Measurements from ENCODE around the gene PROM1. TPM values are rescaled to one million over a fixed set of nuclear protein-coding genes. Genes with fewer than 3 reads are reported as not detected.
A peak's percentile ranks its signal among the peaks of the same experiment; 100 is the strongest.

Gene PROM1
- polyA plus RNA-seq, 2 of the 4 experiments (the other 2 are of a cell fraction): 0.03 to 0.14 TPM

DNA sequence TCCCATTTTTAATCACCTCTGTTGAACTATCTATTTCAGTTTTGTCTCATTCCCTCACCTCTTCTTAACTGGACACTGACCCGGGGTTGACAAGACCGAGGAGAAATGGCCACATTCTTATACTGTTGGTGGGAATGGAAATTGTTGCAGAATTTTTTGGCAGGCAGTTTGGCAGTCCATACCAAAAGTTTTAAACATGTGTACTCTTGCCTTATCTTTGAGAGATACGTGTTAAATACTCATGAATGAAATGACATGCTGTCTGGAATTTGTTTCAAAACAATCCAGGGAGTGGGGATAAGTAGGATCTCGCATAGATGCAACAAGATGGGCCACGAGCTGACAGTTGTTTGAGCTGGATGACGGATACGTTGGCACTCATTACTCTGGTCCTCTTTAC, 157.3 kb downstream of the PROM1 start:
- CTCF ChIA-PET: interaction anchor here (2.8 kb wide), 1 partner anchor 44 kb away, joined by 25 read pairs; no protein-coding TSS in a partner anchor
- FAIRE-seq: no peak
- no peak overlapping the region; a peak in 1 of 6 replicates for H3K27ac ChIP-seq
- 90% methylated on average over 7 of the region's 7 CpGs for WGBS (ENCODE audit: missing lambda C conversion rate)
- ATAC-seq: no peak
- POLR2A ChIA-PET: no interaction called here
- no peak for TF ChIP-seq EP300 (IDR thresholded peaks at IDR 0.05)
- no peak for TF ChIP-seq KDM5A (IDR thresholded peaks at IDR 0.05)
- no peak for TF ChIP-seq RCOR1 (IDR thresholded peaks at IDR 0.05; ENCODE audit: low read depth, low read length)
- TF ChIP-seq FOSB (CRISPR knock-in tag; IDR thresholded peaks at IDR 0.05): no peak
- TF ChIP-seq, protein P1, sequence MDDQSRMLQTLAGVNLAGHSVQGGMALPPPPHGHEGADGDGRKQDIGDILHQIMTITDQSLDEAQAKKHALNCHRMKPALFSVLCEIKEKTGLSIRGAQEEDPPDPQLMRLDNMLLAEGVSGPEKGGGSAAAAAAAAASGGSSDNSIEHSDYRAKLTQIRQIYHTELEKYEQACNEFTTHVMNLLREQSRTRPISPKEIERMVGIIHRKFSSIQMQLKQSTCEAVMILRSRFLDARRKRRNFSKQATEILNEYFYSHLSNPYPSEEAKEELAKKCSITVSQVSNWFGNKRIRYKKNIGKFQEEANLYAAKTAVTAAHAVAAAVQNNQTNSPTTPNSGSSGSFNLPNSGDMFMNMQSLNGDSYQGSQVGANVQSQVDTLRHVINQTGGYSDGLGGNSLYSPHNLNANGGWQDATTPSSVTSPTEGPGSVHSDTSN (IDR thresholded peaks at IDR 0.05): no peak
- no peak for TF ChIP-seq CEBPB (IDR thresholded peaks at IDR 0.05)
- TF ChIP-seq CHD4 (IDR thresholded peaks at IDR 0.05; ENCODE audit: borderline replicate concordance): no peak
- TF ChIP-seq, protein P2, sequence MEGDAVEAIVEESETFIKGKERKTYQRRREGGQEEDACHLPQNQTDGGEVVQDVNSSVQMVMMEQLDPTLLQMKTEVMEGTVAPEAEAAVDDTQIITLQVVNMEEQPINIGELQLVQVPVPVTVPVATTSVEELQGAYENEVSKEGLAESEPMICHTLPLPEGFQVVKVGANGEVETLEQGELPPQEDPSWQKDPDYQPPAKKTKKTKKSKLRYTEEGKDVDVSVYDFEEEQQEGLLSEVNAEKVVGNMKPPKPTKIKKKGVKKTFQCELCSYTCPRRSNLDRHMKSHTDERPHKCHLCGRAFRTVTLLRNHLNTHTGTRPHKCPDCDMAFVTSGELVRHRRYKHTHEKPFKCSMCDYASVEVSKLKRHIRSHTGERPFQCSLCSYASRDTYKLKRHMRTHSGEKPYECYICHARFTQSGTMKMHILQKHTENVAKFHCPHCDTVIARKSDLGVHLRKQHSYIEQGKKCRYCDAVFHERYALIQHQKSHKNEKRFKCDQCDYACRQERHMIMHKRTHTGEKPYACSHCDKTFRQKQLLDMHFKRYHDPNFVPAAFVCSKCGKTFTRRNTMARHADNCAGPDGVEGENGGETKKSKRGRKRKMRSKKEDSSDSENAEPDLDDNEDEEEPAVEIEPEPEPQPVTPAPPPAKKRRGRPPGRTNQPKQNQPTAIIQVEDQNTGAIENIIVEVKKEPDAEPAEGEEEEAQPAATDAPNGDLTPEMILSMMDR (IDR thresholded peaks at IDR 0.05): no peak
- TF ChIP-seq ZC3H11A (IDR thresholded peaks at IDR 0.05): no peak
- no peak for TF ChIP-seq JUN (IDR thresholded peaks at IDR 0.05)
- no peak for TF ChIP-seq TP53 (CRISPR knock-in tag; IDR thresholded peaks at IDR 0.05)
- no peak overlapping the region for H3K4me3 ChIP-seq
- DNase-seq (ENCODE audit: low read depth in 1 of 2, low spot score in 1 of 2): no peak
- H3K4me2 ChIP-seq: no peak overlapping the region
- H3K9me3 ChIP-seq: no peaks in the 10 kb centered on the region
- peaks cover 12% of the 10 kb centered on the region for H3K4me1 ChIP-seq

GRCh38 chr4:15925830-15926229, 158.0 kb downstream of the PROM1 start:
- H3K27ac ChIP-seq: peak overlapping the region in 1 of 2 experiments; percentile 43; a peak in 2 of 6 replicates

GRCh38 chr4:15921592-15921932, 162.3 kb downstream of the PROM1 start:
- ATAC-seq (peak in 1 of 2 experiments; percentile 65; a peak in 4 of 6 replicates), DNase-seq (ENCODE audit: low read depth in 1 of 2, low spot score in 1 of 2) (no peak), FAIRE-seq (no peak)
- Histone ChIP-seq H3K4me2 (peak overlapping the region; percentile 89), H3K4me1 (peaks cover 39% of the 10 kb centered on the region), H3K27ac (peak overlapping the region; percentile 87), H3K9me3 (no peaks in the 10 kb centered on the region), H3K4me3 (no peak overlapping the region)
- 95% methylated on average over 1 of the region's 1 CpG for WGBS (ENCODE audit: missing lambda C conversion rate)
- ChIA-PET CTCF (interaction anchor here (1.0 to 3.4 kb wide), 6 partner anchors 25 to 442 kb away, joined by 3 to 24 read pairs (median 5); no protein-coding TSS in a partner anchor), POLR2A (interaction anchor here (0.6 to 2.1 kb wide), 2 partner anchors 16 to 107 kb away, joined by 4 to 11 read pairs; no protein-coding TSS in a partner anchor)
- no peak for TF ChIP-seq ZSCAN20 (CRISPR knock-in tag; IDR thresholded peaks at IDR 0.05)
- no peak for TF ChIP-seq ZNF302 (CRISPR knock-in tag; IDR thresholded peaks at IDR 0.05)
- no peak for TF ChIP-seq CHD2 (IDR thresholded peaks at IDR 0.05; ENCODE audit: low read length, partially characterized antibody)
- TF ChIP-seq POLR2AphosphoS2 (conservative IDR thresholded peaks at IDR 0.05; ENCODE audit: low read length): no peak
- TF ChIP-seq REST (IDR thresholded peaks at IDR 0.05): no peak
- no peak for TF ChIP-seq BHLHE40 (IDR thresholded peaks at IDR 0.05; ENCODE audit: low read depth, low read length)
- TF ChIP-seq, protein P2 (IDR thresholded peaks at IDR 0.05): no peak
- no peak for TF ChIP-seq HEYL (CRISPR knock-in tag; IDR thresholded peaks at IDR 0.05)
- TF ChIP-seq ATOH8 (CRISPR knock-in tag; IDR thresholded peaks at IDR 0.05; ENCODE audit: low read depth): no peak
- TF ChIP-seq ZFP36 (IDR thresholded peaks at IDR 0.05; ENCODE audit: borderline replicate concordance, partially characterized antibody): no peak

More at GRCh38 chr4:15925830-15926229, 158.0 kb downstream of the PROM1 start:
- no peak overlapping the region for H3K4me2 ChIP-seq
- DNase-seq (ENCODE audit: low read depth in 1 of 2, low spot score in 1 of 2): no peak
- H3K4me1 ChIP-seq: peaks cover 17% of the 10 kb centered on the region
- WGBS (ENCODE audit: missing lambda C conversion rate): 82% methylated on average over 3 of the region's 3 CpGs
- FAIRE-seq: no peak
- TF ChIP-seq HEYL (CRISPR knock-in tag; IDR thresholded peaks at IDR 0.05) (no peak), FOXS1 (CRISPR knock-in tag; IDR thresholded peaks at IDR 0.05) (no peak), TFCP2L1 (CRISPR knock-in tag; IDR thresholded peaks at IDR 0.05) (no peak), ZC3H11A (IDR thresholded peaks at IDR 0.05) (no peak), ZSCAN20 (CRISPR knock-in tag; IDR thresholded peaks at IDR 0.05) (no peak), RFX5 (IDR thresholded peaks at IDR 0.05) (no peak), SMC3 (IDR thresholded peaks at IDR 0.05) (no peak), POLR2AphosphoS2 (conservative IDR thresholded peaks at IDR 0.05; ENCODE audit: low read length) (no peak), JUNB (IDR thresholded peaks at IDR 0.05) (no peak), MAZ (IDR thresholded peaks at IDR 0.05; ENCODE audit: borderline replicate concordance, low read depth, low read length) (no peak), EHF (CRISPR knock-in tag; IDR thresholded peaks at IDR 0.05) (no peak), FOSB (CRISPR knock-in tag; IDR thresholded peaks at IDR 0.05) (no peak), RCOR1 (IDR thresholded peaks at IDR 0.05; ENCODE audit: low read depth, low read length) (no peak), HOXB13 (CRISPR knock-in tag; IDR thresholded peaks at IDR 0.05; ENCODE audit: low read depth) (no peak)
- no peak overlapping the region for H3K4me3 ChIP-seq
- no peaks in the 10 kb centered on the region for H3K9me3 ChIP-seq
- ChIA-PET CTCF (interaction anchor here (0.8 to 2.8 kb wide), 2 partner anchors 43 to 120 kb away, joined by 4 to 25 read pairs; no protein-coding TSS in a partner anchor), POLR2A (no interaction called here)
- no peak for ATAC-seq
